ENCODE results near the gene OBSCN.

The OBSCN gene

DNA sequence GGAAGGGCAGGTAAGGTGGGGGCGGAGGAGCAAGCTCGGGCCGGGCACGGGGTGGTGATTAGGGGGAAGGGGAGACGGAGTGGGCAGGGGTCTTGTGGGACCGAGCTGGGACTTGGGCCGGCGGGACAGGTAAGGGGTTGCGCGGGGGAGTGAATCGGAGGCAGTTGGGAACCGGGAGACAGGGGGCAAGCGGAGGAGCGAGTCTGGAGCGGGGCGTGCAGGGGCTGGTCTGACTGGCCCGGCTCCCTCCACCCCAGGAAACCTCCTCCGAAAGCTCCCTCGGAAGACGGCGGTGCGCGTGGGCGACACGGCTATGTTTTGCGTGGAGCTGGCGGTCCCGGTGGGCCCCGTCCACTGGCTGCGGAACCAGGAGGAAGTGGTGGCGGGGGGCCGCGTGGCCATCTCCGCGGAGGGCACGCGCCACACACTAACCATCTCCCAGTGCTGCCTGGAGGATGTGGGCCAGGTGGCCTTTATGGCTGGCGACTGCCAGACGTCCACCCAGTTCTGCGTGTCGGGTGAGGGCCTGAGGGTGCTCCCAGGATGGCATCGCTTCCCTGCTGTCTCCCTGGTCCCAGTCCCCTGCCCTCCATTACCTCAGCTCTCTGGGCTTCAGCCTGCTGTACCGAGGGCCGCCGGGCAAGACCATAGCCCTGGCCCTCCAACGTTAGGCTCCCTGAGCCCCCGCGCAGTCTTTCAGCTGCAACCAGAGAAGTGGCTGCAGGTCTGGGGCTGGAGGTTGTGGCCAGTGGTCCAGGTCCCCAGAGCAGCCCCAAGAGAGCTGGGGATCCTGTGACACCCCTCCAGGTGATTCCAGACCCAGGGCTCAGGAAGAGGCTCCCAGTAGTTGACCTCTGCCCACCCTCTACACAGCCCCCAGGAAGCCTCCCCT is 6.3 kb downstream of the OBSCN start:
- H3K27ac ChIP-seq, result peak overlapping the region; percentile 94
- no peak for TF ChIP-seq ZFX (IDR thresholded peaks at IDR 0.05; ENCODE audit: borderline replicate concordance)
- no peak for TF ChIP-seq CTCF (IDR thresholded peaks at IDR 0.05)

GRCh38 chr1:228214921-228215662 is 7.2 kb downstream of the OBSCN start:
- H3K27ac ChIP-seq, result no peak overlapping the region
- TF ChIP-seq CTCF (IDR thresholded peaks at IDR 0.05) (no peak), ZFX (IDR thresholded peaks at IDR 0.05; ENCODE audit: borderline replicate concordance) (no peak)

GRCh38 chr1:228215663-228216116 is 7.8 kb downstream of the OBSCN start:
- TF ChIP-seq CTCF (IDR thresholded peaks at IDR 0.05) (no peak), ZFX (IDR thresholded peaks at IDR 0.05; ENCODE audit: borderline replicate concordance) (no peak)
- no peak overlapping the region for H3K27ac ChIP-seq

DNA sequence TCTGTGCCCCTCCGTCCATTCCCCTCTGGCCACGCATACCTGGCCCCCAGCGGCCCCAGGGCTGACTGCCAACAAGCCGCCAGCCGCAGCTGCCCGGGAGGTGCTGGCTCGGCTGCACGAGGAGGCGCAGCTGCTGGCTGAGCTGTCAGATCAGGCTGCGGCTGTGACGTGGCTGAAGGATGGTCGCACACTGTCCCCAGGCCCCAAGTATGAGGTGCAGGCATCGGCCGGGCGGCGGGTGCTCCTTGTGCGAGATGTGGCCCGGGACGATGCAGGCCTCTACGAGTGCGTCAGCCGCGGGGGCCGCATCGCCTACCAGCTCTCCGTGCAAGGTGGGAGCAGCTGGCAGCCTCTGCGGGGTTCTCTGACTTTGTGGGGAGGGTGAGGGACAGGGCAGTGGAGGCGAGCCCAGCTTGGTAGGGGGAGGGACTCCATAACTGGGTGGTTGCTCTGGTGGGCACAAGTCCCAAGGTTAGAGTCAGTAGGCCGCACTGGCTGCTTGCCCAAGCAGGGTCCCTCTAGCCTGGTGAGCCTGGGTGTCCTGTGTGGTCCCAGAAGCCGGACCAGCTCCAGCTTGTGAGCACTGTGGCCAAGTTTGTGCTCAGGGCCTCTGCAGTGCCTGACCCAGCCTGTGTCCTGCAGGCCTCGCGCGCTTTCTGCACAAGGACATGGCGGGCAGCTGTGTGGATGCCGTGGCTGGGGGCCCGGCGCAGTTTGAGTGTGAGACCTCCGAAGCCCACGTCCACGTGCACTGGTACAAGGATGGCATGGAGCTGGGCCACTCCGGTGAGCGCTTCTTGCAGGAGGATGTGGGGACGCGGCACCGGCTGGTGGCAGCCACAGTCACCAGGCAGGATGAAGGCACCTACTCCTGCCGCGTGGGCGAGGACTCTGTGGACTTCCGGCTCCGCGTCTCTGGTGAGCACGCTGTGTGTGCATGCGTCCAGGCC is 8.8 kb downstream of the OBSCN start:
- TF ChIP-seq ZFX (IDR thresholded peaks at IDR 0.05; ENCODE audit: borderline replicate concordance), result no peak
- TF ChIP-seq CTCF (IDR thresholded peaks at IDR 0.05), result no peak
- H3K27ac ChIP-seq, result no peak overlapping the region

GRCh38 chr1:228217551-228218344 is 9.9 kb downstream of the OBSCN start:
- H3K27ac ChIP-seq, result no peak overlapping the region
- TF ChIP-seq CTCF (IDR thresholded peaks at IDR 0.05), result no peak
- no peak for TF ChIP-seq ZFX (IDR thresholded peaks at IDR 0.05; ENCODE audit: borderline replicate concordance)

- TF ChIP-seq ZFX (IDR thresholded peaks at IDR 0.05; ENCODE audit: borderline replicate concordance) (no peak), CTCF (IDR thresholded peaks at IDR 0.05) (no peak)
- no peak overlapping the region for H3K27ac ChIP-seq
Observed at GRCh38 chr1:228218513-228219244, 10.8 kb downstream of the OBSCN start.

Data from 22Rv1 (cell line).